ENCODE data around the gene NOC2L.

Gene NOC2L

GRCh38 chr1:921011-921837 is 37.8 kb downstream of the NOC2L start:
- no peak for TF ChIP-seq ZNF274 (IDR thresholded peaks at IDR 0.05; ENCODE audit: low read depth, low read length)
- H3K4me3 ChIP-seq (ENCODE audit: low read length) = no peak overlapping the region

DNA sequence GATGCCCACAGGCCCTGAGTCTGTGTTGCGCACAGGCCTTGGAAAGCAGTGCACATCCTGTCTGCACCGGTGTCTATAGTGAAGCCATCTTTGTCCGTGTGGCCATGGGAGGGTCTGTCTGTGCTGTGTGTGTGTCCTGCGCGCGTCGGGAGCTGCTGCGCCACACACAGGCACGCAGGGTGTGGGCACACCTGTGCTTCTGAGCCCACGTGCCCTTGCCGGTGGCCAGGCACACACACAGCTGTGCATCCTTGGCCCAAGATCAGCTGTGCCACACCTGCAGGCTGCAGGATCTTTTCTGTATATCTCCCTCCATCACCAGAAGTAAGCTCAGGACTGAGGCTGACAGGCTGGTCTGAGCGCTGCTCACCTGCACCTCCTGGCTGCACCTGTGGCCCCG is 38.5 kb downstream of the NOC2L start:
- no peak overlapping the region for H3K4me3 ChIP-seq (ENCODE audit: low read length)
- no peak for TF ChIP-seq ZNF274 (IDR thresholded peaks at IDR 0.05; ENCODE audit: low read depth, low read length)

DNA sequence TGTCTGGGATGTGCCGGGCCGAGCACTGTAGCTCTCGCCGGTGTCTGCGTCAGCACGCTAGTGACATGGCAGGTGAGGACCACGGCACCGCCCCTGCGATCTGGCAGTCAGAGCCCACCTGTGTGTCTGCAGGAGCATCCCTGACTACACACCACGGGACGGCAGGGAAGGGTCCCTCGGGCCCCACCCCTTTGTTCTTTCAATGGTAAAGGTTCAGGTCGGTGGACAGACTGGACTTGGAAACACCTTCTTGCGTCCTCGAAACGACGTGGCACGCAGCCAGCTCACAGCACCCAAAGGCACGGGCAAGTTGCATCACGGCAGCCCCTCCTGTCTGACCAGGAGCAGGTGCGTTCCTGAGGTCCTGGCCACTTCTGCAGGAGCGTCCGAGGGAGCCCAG is 39.0 kb downstream of the NOC2L start:
- no peak for TF ChIP-seq ZNF274 (IDR thresholded peaks at IDR 0.05; ENCODE audit: low read depth, low read length)
- H3K4me3 ChIP-seq (ENCODE audit: low read length) = no peak overlapping the region

GRCh38 chr1:919271-919872 is 39.7 kb downstream of the NOC2L start:
- no peak overlapping the region for H3K4me3 ChIP-seq (ENCODE audit: low read length)
- no peak for TF ChIP-seq ZNF274 (IDR thresholded peaks at IDR 0.05; ENCODE audit: low read depth, low read length)

DNA sequence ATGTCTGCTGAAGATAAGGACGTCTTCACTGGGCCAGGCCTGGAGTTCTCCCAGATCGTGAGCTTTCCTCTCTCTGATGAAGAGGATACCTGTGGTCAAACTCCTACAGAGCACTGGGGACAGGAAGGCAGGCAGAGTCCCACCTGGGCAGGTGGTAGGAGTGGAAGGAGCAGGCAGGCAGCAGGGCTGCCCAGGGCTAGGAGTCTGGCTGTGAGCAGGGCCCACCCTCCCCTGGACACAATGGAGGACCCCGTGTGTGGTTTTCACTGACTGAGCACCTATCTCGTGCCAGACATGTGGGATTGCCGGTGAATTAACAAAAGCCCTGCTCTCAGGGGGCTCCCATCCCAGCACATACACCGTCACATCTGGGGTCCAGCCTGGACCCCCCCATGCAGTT is 40.2 kb downstream of the NOC2L start:
- no peak for TF ChIP-seq ZNF274 (IDR thresholded peaks at IDR 0.05; ENCODE audit: low read depth, low read length)
- H3K4me3 ChIP-seq (ENCODE audit: low read length) = no peak overlapping the region

DNA sequence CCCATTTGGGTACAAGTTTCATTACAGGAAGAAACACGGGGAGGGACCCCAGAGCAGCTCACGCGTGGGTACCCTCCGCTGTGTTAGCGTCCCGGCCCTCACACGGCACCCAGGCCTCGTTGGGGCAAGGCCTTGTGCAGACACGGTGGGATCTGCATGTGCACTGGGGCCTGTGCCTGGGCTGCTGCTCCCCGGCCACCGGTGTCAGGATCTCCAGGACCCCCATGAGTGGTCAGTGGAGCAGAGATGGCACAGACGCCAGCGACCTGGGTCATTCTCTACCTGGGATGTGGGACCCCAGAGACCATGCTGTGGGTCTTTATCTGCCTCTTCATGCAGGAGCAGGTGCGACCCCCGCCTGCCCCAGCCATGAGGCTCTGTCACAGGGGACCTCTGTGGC is 40.7 kb downstream of the NOC2L start:
- H3K4me3 ChIP-seq (ENCODE audit: low read length) = no peak overlapping the region
- TF ChIP-seq ZNF274 (IDR thresholded peaks at IDR 0.05; ENCODE audit: low read depth, low read length) = no peak

DNA sequence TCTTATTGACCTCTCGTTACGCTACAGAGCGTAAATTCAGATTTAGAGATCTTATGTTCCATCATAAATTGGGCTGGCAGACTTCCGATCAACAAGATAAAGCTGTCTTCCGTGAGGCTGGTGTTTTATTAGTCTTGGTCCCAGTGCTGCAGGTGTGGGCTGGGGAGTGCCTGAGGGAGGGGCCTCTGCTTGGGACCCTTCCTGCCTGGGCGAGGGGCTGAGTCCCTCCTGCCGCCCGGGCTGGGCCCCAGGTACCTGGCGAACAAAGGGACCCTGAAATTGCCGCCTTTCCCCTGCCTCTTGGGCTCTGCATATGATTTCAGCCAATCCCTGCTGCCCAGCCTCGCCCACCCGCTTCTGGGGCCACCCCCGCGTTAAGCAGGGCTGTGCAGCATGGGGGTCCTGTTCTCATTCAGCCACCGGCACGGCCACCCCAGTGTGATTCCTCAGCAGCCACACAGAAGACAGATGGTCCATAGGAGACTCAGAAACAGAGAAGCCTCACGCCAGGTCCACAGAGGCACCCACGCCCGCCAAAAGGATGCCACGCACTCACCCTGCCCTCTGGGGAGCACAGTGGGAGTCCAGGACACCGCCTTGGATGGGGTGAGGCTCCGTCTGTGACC is 41.5 kb downstream of the NOC2L start:
- TF ChIP-seq ZNF274 (IDR thresholded peaks at IDR 0.05; ENCODE audit: low read depth, low read length) = no peak
- no peak overlapping the region for H3K4me3 ChIP-seq (ENCODE audit: low read length)

DNA sequence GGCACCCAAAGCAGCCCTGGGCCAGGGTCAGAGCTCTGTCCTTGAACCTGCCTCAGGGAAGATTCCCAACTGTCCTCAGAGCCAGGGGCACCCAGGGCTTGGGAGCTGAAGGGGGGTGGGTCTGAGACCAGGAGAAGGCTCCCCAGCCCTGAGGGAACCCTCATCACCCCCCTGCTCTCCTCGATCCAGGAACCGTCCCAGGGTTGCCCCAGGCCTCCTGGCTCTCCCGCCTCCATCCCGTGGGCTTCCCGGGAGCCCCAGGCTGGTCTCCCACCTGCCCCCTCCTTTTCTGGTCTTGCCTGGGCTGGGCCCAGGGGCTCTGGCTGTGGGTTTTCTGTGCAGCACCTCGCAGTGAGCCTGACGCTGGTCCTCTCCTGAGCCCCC is 42.0 kb downstream of the NOC2L start:
- no peak for TF ChIP-seq ZNF274 (IDR thresholded peaks at IDR 0.05; ENCODE audit: low read depth, low read length)
- no peak overlapping the region for H3K4me3 ChIP-seq (ENCODE audit: low read length)

GRCh38 chr1:916173-917075 is 42.6 kb downstream of the NOC2L start:
- no peak overlapping the region for H3K4me3 ChIP-seq (ENCODE audit: low read length)
- no peak for TF ChIP-seq ZNF274 (IDR thresholded peaks at IDR 0.05; ENCODE audit: low read depth, low read length)

GRCh38 chr1:915295-916172 is 43.5 kb downstream of the NOC2L start:
- no peak overlapping the region for H3K4me3 ChIP-seq (ENCODE audit: low read length)
- no peak for TF ChIP-seq ZNF274 (IDR thresholded peaks at IDR 0.05; ENCODE audit: low read depth, low read length)

GRCh38 chr1:914891-915280 is 44.2 kb downstream of the NOC2L start:
- no peak overlapping the region for H3K4me3 ChIP-seq (ENCODE audit: low read length)
- no peak for TF ChIP-seq ZNF274 (IDR thresholded peaks at IDR 0.05; ENCODE audit: low read depth, low read length)

DNA sequence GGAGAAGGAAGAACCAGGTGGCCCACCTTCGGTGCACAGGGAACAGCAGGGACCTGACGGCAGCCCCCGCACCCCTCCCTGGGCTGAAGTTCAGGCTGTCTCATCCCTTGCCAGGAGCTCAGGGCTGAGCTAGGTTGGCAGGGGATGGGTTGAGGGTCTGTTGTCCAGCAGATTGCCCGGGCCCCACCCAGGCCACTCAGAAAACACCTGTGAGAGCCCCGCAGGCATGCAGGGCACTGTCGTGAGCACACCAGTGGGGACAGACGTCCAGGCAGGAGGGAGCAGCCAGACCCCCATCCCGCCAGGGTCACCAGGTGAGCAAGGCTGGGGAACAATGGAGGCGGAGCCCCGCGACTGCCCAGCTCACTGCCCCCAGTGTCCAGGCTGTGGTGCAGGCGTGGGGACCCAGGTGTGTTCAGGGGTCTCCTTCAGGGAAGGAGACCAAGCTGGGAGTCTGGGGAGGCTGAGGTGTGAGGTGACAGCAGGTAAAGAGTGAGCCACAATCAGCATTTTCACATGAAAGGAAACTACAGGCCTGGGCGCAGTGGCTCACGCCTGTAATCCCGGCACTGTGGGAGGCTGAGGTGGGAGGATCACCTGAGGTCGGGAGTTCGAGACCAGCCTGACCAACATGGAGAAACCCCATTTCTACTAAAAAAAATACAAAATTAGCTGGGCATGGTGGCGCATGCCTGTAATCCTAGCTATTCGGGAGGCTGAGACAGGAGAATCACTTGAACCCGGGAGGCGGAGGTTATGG is 44.7 kb downstream of the NOC2L start:
- TF ChIP-seq ZNF274 (IDR thresholded peaks at IDR 0.05; ENCODE audit: low read depth, low read length) = no peak
- no peak overlapping the region for H3K4me3 ChIP-seq (ENCODE audit: low read length)

All from GM08714 (cell line).